Measurements from ENCODE around the gene HIP1. TPM values are rescaled to one million over a fixed set of nuclear protein-coding genes. Genes with fewer than 3 reads are reported as not detected.

Gene HIP1
- total and polyA plus RNA-seq, 7 donors: 1.2 to 11.9 (median 7.2) TPM

- no peak for DNase-seq
- no peak for TF ChIP-seq CTCF (IDR thresholded peaks at IDR 0.05)
- Histone ChIP-seq H3K9me3 (peaks cover 0 to 8% (median 2%) of the 10 kb centered on the region in 4 donors), H3K4me3 (no peak overlapping the region), H3K27ac (peak overlapping the region in 2 of 4 donors; percentile 28 to 38), H3K4me1 (no peaks in the 10 kb centered on the region), H3K27me3 (no peaks in the 10 kb centered on the region), H3K36me3 (no peaks in the 10 kb centered on the region)
- 85 to 89% methylated on average over 16 of the region's 16 CpGs for WGBS, 2 donors
- intact Hi-C loops (cut with DNase I): no loop called here
Measured at GRCh38 chr7:75623390-75624133, 115.2 kb downstream of the HIP1 start.

- no peaks in the 10 kb centered on the region for H3K36me3 ChIP-seq
- no peaks in the 10 kb centered on the region for H3K4me1 ChIP-seq
- WGBS, 2 donors: 62 to 84% methylated on average over 9 of the region's 9 CpGs
- no peak for DNase-seq
- TF ChIP-seq EP300 (IDR thresholded peaks at IDR 0.05): no peak
- no peak for TF ChIP-seq POLR2A (IDR thresholded peaks at IDR 0.05)
- TF ChIP-seq POLR2AphosphoS5 (IDR thresholded peaks at IDR 0.05): no peak
- TF ChIP-seq CTCF (IDR thresholded peaks at IDR 0.05): no peak
- intact Hi-C loops (cut with DNase I): no loop called here
- no peaks in the 10 kb centered on the region for H3K9me3 ChIP-seq
- no peak overlapping the region for H3K27ac ChIP-seq
- no peak overlapping the region for H3K4me3 ChIP-seq
- H3K27me3 ChIP-seq: no peaks in the 10 kb centered on the region
Measured at GRCh38 chr7:75621124-75621523, 117.6 kb downstream of the HIP1 start.

- intact Hi-C loops (cut with DNase I): no loop called here
- no peak overlapping the region for H3K4me3 ChIP-seq
- no peaks in the 10 kb centered on the region for H3K27me3 ChIP-seq
- no peaks in the 10 kb centered on the region for H3K4me1 ChIP-seq
- H3K36me3 ChIP-seq: no peaks in the 10 kb centered on the region
- H3K27ac ChIP-seq: no peak overlapping the region
- TF ChIP-seq CTCF (IDR thresholded peaks at IDR 0.05) (no peak), EP300 (IDR thresholded peaks at IDR 0.05) (no peak), POLR2A (IDR thresholded peaks at IDR 0.05) (no peak), POLR2AphosphoS5 (IDR thresholded peaks at IDR 0.05) (no peak)
- 75 to 93% methylated on average over 4 of the region's 4 CpGs for WGBS, 2 donors
- no peaks in the 10 kb centered on the region for H3K9me3 ChIP-seq
- no peak for DNase-seq
Measured at GRCh38 chr7:75619636-75620035, 119.1 kb downstream of the HIP1 start.

GRCh38 chr7:75617634-75618234 is 121.0 kb downstream of the HIP1 start:
- DNase-seq: peak; percentile 82
- TF ChIP-seq POLR2AphosphoS5 (IDR thresholded peaks at IDR 0.05) (peak in 2 of 4 donors; percentile 23), EP300 (IDR thresholded peaks at IDR 0.05) (no peak)
- Histone ChIP-seq H3K36me3 (no peaks in the 10 kb centered on the region), H3K27ac (peak overlapping the region in 2 of 4 donors; percentile 12 to 21), H3K4me3 (no peak overlapping the region), H3K27me3 (no peaks in the 10 kb centered on the region), H3K9me3 (no peaks in the 10 kb centered on the region), H3K4me1 (no peaks in the 10 kb centered on the region)
- 52 to 84% methylated on average over 12 of the region's 12 CpGs for WGBS, 2 donors
- intact Hi-C loops (cut with DNase I): no loop called here

GRCh38 chr7:75616421-75617167 is 122.1 kb downstream of the HIP1 start:
- WGBS, 2 donors: 79 to 83% methylated on average over 9 of the region's 9 CpGs
- TF ChIP-seq CTCF (IDR thresholded peaks at IDR 0.05) (no peak), POLR2AphosphoS5 (IDR thresholded peaks at IDR 0.05) (no peak), POLR2A (IDR thresholded peaks at IDR 0.05) (no peak), EP300 (IDR thresholded peaks at IDR 0.05) (no peak)

More at GRCh38 chr7:75616421-75617167, 122.1 kb downstream of the HIP1 start:
- no peak overlapping the region for H3K27ac ChIP-seq
- H3K36me3 ChIP-seq: no peaks in the 10 kb centered on the region
- no peaks in the 10 kb centered on the region for H3K27me3 ChIP-seq
- H3K4me1 ChIP-seq: no peaks in the 10 kb centered on the region
- DNase-seq: no peak
- H3K4me3 ChIP-seq: no peak overlapping the region
- no peaks in the 10 kb centered on the region for H3K9me3 ChIP-seq
- intact Hi-C loops (cut with DNase I): no loop called here

Data from sigmoid colon (tissue), 7 donors.